ENCODE results near the gene ZNF443.
"Not testable (repeated sequence)": the region's sequence is repeated elsewhere in the genome, so short reads cannot be mapped to it uniquely, and the experiment has no call there.

Gene ZNF443

DNA sequence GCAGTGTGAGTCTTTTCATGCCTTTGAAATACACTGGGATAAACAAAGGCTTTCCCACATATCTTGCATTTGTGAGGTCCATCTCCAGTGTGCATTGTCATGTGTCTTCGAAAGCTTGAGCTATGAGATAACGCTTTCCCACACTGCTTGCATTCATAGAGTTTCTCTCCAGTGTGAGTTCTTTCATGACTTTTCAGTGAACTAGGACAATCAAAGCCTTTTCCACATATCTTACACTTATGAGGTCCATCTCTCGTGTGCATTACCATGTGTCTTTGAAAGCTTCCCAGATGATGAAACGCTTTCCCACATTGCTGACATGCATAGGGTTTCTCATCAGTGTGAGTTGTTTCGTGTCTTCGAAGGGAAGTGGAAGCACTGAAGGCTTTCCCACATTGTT lies 49.7 kb downstream of the ZNF443 start:
- H3K9me3 Mint-ChIP-seq, result peaks cover 11% of the 10 kb centered on the region

GRCh38 chr19:12386365-12386764 lies 54.5 kb downstream of the ZNF443 start:
- H3K4me1 Mint-ChIP-seq; H3K9me3 Mint-ChIP-seq; ATAC-seq (replicated peaks; ENCODE audit: extremely low read depth, poor library complexity, severe bottlenecking); DNase-seq (ENCODE audit: low spot score in 2 of 2); H3K4me3 Mint-ChIP-seq; H3K27me3 Mint-ChIP-seq; H3K36me3 Mint-ChIP-seq (ENCODE audit: insufficient read depth); H3K27ac Mint-ChIP-seq (ENCODE audit: low read depth): not testable (repeated sequence)

More for the DNA sequence above, 49.7 kb downstream of the ZNF443 start:
- not testable (repeated sequence) for H3K27ac Mint-ChIP-seq (ENCODE audit: low read depth); ATAC-seq (replicated peaks; ENCODE audit: extremely low read depth, poor library complexity, severe bottlenecking); DNase-seq (ENCODE audit: low spot score in 2 of 2); H3K4me1 Mint-ChIP-seq; H3K27me3 Mint-ChIP-seq; H3K4me3 Mint-ChIP-seq
- peaks cover 12% of the 10 kb centered on the region for H3K36me3 Mint-ChIP-seq (ENCODE audit: insufficient read depth)

- DNase-seq (ENCODE audit: low spot score in 2 of 2), result no peak
- H3K27ac Mint-ChIP-seq (ENCODE audit: low read depth), result no peak overlapping the region
- no peaks in the 10 kb centered on the region for H3K27me3 Mint-ChIP-seq
- H3K4me3 Mint-ChIP-seq, result no peak overlapping the region
- no peak for ATAC-seq (replicated peaks; ENCODE audit: extremely low read depth, poor library complexity, severe bottlenecking)
- no peaks in the 10 kb centered on the region for H3K4me1 Mint-ChIP-seq
- H3K36me3 Mint-ChIP-seq (ENCODE audit: insufficient read depth), result peaks cover 3% of the 10 kb centered on the region
- peaks cover 24% of the 10 kb centered on the region for H3K9me3 Mint-ChIP-seq
These were observed 60.4 kb downstream of the ZNF443 start for GRCh38 chr19:12380444-12380737.

- H3K4me3 Mint-ChIP-seq, result no peak overlapping the region
- H3K27me3 Mint-ChIP-seq, result no peaks in the 10 kb centered on the region
- ATAC-seq (replicated peaks; ENCODE audit: extremely low read depth, poor library complexity, severe bottlenecking) (no peak), DNase-seq (ENCODE audit: low spot score in 2 of 2) (no peak)
- H3K9me3 Mint-ChIP-seq, result peaks cover 24% of the 10 kb centered on the region
- no peaks in the 10 kb centered on the region for H3K4me1 Mint-ChIP-seq
- no peak overlapping the region for H3K27ac Mint-ChIP-seq (ENCODE audit: low read depth)
- H3K36me3 Mint-ChIP-seq (ENCODE audit: insufficient read depth), result peaks cover 3% of the 10 kb centered on the region
These were observed 60.9 kb downstream of the ZNF443 start for GRCh38 chr19:12379732-12380443.

All from central memory CD8-positive, alpha-beta T cell (primary cell).